ENCODE data around the gene DST. TPM values are rescaled to one million over a fixed set of nuclear protein-coding genes. Genes with fewer than 3 reads are reported as not detected.
"Not testable (repeated sequence)": the region's sequence is repeated elsewhere in the genome, so short reads cannot be mapped to it uniquely, and the experiment has no call there.

The DST gene
- total and polyA plus RNA-seq, 7 experiments from 2014 or later = 0.46 to 20.3 (median 6.5) TPM

GRCh38 chr6:56570413-56571359 is 72.0 kb downstream of the DST start:
- DNase-seq = peak in 4 of 9 donors; percentile 14 to 24 (median 16)
- POLR2A ChIA-PET = no interaction called here
- ATAC-seq = peak; percentile 50

GRCh38 chr6:56567501-56567900 is 75.2 kb downstream of the DST start:
- Histone ChIP-seq H3K4me1 (ENCODE audit: control insufficient read depth in 2 of 2, insufficient read depth in 2 of 2, low read length in 2 of 2) (no peaks in the 10 kb centered on the region), H3K27me3 (ENCODE audit: control insufficient read depth in 2 of 2, insufficient read depth in 2 of 2, low read length in 2 of 2) (no peaks in the 10 kb centered on the region), H3K27ac (ENCODE audit: low read depth, low read length) (no peak overlapping the region), H3K9me3 (ENCODE audit: control insufficient read depth in 2 of 3, low read length in 3 of 3) (no peaks in the 10 kb centered on the region), H3K36me3 (ENCODE audit: control insufficient read depth in 2 of 3, insufficient read depth in 3 of 3, low read length in 3 of 3) (no peaks in the 10 kb centered on the region), H3K4me3 (ENCODE audit: low read length) (no peak overlapping the region)
- Mint-ChIP-seq H3K9me3 (peaks cover 0 to 7% (median 2%) of the 10 kb centered on the region in 11 donors), H3K27ac (no peak overlapping the region), H3K4me3 (no peak overlapping the region), H3K4me1 (no peaks in the 10 kb centered on the region), H3K27me3 (peaks cover 0 to 4% (median 0%) of the 10 kb centered on the region in 5 donors), H3K36me3 (peaks cover 0 to 5% (median 0%) of the 10 kb centered on the region in 5 donors)
- no peak for ATAC-seq
- DNase-seq = no peak
- ChIA-PET CTCF (interaction anchor here (1.2 kb wide), 1 partner anchor 27 kb away, joined by 3 read pairs; no protein-coding TSS in a partner anchor), POLR2A (no interaction called here)
- intact Hi-C loops (cut with micrococcal nuclease) = no loop called here

More at GRCh38 chr6:56570413-56571359, 72.0 kb downstream of the DST start:
- Histone ChIP-seq H3K36me3 (ENCODE audit: control insufficient read depth in 2 of 3, insufficient read depth in 3 of 3, low read length in 3 of 3) (no peaks in the 10 kb centered on the region), H3K27me3 (ENCODE audit: control insufficient read depth in 2 of 2, insufficient read depth in 2 of 2, low read length in 2 of 2) (no peaks in the 10 kb centered on the region), H3K27ac (ENCODE audit: low read depth, low read length) (no peak overlapping the region), H3K9me3 (ENCODE audit: control insufficient read depth in 2 of 3, low read length in 3 of 3) (no peaks in the 10 kb centered on the region), H3K4me3 (ENCODE audit: low read length) (no peak overlapping the region), H3K4me1 (ENCODE audit: control insufficient read depth in 2 of 2, insufficient read depth in 2 of 2, low read length in 2 of 2) (no peaks in the 10 kb centered on the region)
- no peak overlapping the region for H3K27ac Mint-ChIP-seq
- peaks cover 0 to 2% (median 0%) of the 10 kb centered on the region in 11 donors for H3K9me3 Mint-ChIP-seq
- CTCF ChIA-PET = interaction anchor here (0.6 to 1.8 kb wide), 9 partner anchors 9 to 212 kb away, joined by 3 to 5 read pairs (median 3); no protein-coding TSS in a partner anchor
- peaks cover 0 to 4% (median 0%) of the 10 kb centered on the region in 5 donors for H3K27me3 Mint-ChIP-seq
- intact Hi-C loops (cut with micrococcal nuclease) = loop anchor here (1.0 to 2.0 kb wide), 2 partner anchors 22 to 211 kb away; no protein-coding TSS in a partner anchor
- no peaks in the 10 kb centered on the region for H3K4me1 Mint-ChIP-seq
- no peaks in the 10 kb centered on the region for H3K36me3 Mint-ChIP-seq
- H3K4me3 Mint-ChIP-seq = no peak overlapping the region

GRCh38 chr6:56562730-56563129 is 80.0 kb downstream of the DST start:
- H3K27ac Mint-ChIP-seq; H3K36me3 Mint-ChIP-seq; H3K4me1 ChIP-seq (ENCODE audit: control insufficient read depth in 2 of 2, insufficient read depth in 2 of 2, low read length in 2 of 2); intact Hi-C loops (cut with micrococcal nuclease); H3K9me3 ChIP-seq (ENCODE audit: control insufficient read depth in 2 of 3, low read length in 3 of 3); CTCF ChIA-PET; H3K9me3 Mint-ChIP-seq; H3K27me3 Mint-ChIP-seq; H3K36me3 ChIP-seq (ENCODE audit: control insufficient read depth in 2 of 3, insufficient read depth in 3 of 3, low read length in 3 of 3); H3K27ac ChIP-seq (ENCODE audit: low read depth, low read length); H3K4me3 Mint-ChIP-seq; H3K4me3 ChIP-seq (ENCODE audit: low read length); DNase-seq; POLR2A ChIA-PET; H3K27me3 ChIP-seq (ENCODE audit: control insufficient read depth in 2 of 2, insufficient read depth in 2 of 2, low read length in 2 of 2); ATAC-seq; H3K4me1 Mint-ChIP-seq: not testable (repeated sequence)

GRCh38 chr6:56556751-56557540 is 85.7 kb downstream of the DST start:
- H3K27ac Mint-ChIP-seq = no peak overlapping the region
- Histone ChIP-seq H3K27ac (ENCODE audit: low read depth, low read length) (no peak overlapping the region), H3K9me3 (ENCODE audit: control insufficient read depth in 2 of 3, low read length in 3 of 3) (no peaks in the 10 kb centered on the region), H3K27me3 (ENCODE audit: control insufficient read depth in 2 of 2, insufficient read depth in 2 of 2, low read length in 2 of 2) (no peaks in the 10 kb centered on the region), H3K4me1 (ENCODE audit: control insufficient read depth in 2 of 2, insufficient read depth in 2 of 2, low read length in 2 of 2) (no peaks in the 10 kb centered on the region), H3K4me3 (ENCODE audit: low read length) (no peak overlapping the region), H3K36me3 (ENCODE audit: control insufficient read depth in 2 of 3, insufficient read depth in 3 of 3, low read length in 3 of 3) (no peaks in the 10 kb centered on the region)
- H3K27me3 Mint-ChIP-seq = peaks cover 0 to 5% (median 0%) of the 10 kb centered on the region in 5 donors
- H3K36me3 Mint-ChIP-seq = no peaks in the 10 kb centered on the region
- no peak for DNase-seq
- no peak overlapping the region for H3K4me3 Mint-ChIP-seq
- ChIA-PET CTCF (interaction anchor here (0.6 kb wide), 1 partner anchor 17 kb away, joined by 3 read pairs; no protein-coding TSS in a partner anchor), POLR2A (no interaction called here)
- no peaks in the 10 kb centered on the region for H3K9me3 Mint-ChIP-seq
- peaks cover 0 to 2% (median 0%) of the 10 kb centered on the region in 7 donors for H3K4me1 Mint-ChIP-seq
- no peak for ATAC-seq
- intact Hi-C loops (cut with micrococcal nuclease) = no loop called here

GRCh38 chr6:56555438-56555872 is 87.2 kb downstream of the DST start:
- H3K27me3 Mint-ChIP-seq = peaks cover 0 to 5% (median 0%) of the 10 kb centered on the region in 5 donors
- CTCF ChIA-PET = interaction anchor here (0.8 kb wide), 1 partner anchor 205 kb away, joined by 3 read pairs; no protein-coding TSS in a partner anchor

GRCh38 chr6:56552187-56553130 is 90.2 kb downstream of the DST start:
- Mint-ChIP-seq H3K4me3 (no peak overlapping the region), H3K4me1 (peaks cover 0 to 4% (median 0%) of the 10 kb centered on the region in 7 donors), H3K36me3 (no peaks in the 10 kb centered on the region), H3K9me3 (no peaks in the 10 kb centered on the region), H3K27me3 (no peaks in the 10 kb centered on the region), H3K27ac (no peak overlapping the region)
- H3K4me3 ChIP-seq (ENCODE audit: low read length) = no peak overlapping the region
- no peaks in the 10 kb centered on the region for H3K36me3 ChIP-seq (ENCODE audit: control insufficient read depth in 2 of 3, insufficient read depth in 3 of 3, low read length in 3 of 3)
- H3K27me3 ChIP-seq (ENCODE audit: control insufficient read depth in 2 of 2, insufficient read depth in 2 of 2, low read length in 2 of 2) = no peaks in the 10 kb centered on the region
- no peak for ATAC-seq
- CTCF ChIA-PET = no interaction called here
- POLR2A ChIA-PET = no interaction called here
- no peaks in the 10 kb centered on the region for H3K9me3 ChIP-seq (ENCODE audit: control insufficient read depth in 2 of 3, low read length in 3 of 3)
- intact Hi-C loops (cut with micrococcal nuclease) = no loop called here
- H3K4me1 ChIP-seq (ENCODE audit: control insufficient read depth in 2 of 2, insufficient read depth in 2 of 2, low read length in 2 of 2) = no peaks in the 10 kb centered on the region
- H3K27ac ChIP-seq (ENCODE audit: low read depth, low read length) = no peak overlapping the region
- no peak for DNase-seq

More at GRCh38 chr6:56555438-56555872, 87.2 kb downstream of the DST start:
- Histone ChIP-seq H3K27me3 (ENCODE audit: control insufficient read depth in 2 of 2, insufficient read depth in 2 of 2, low read length in 2 of 2) (no peaks in the 10 kb centered on the region), H3K4me1 (ENCODE audit: control insufficient read depth in 2 of 2, insufficient read depth in 2 of 2, low read length in 2 of 2) (no peaks in the 10 kb centered on the region), H3K27ac (ENCODE audit: low read depth, low read length) (no peak overlapping the region), H3K9me3 (ENCODE audit: control insufficient read depth in 2 of 3, low read length in 3 of 3) (no peaks in the 10 kb centered on the region), H3K4me3 (ENCODE audit: low read length) (no peak overlapping the region), H3K36me3 (ENCODE audit: control insufficient read depth in 2 of 3, insufficient read depth in 3 of 3, low read length in 3 of 3) (no peaks in the 10 kb centered on the region)
- POLR2A ChIA-PET = no interaction called here
- intact Hi-C loops (cut with micrococcal nuclease) = no loop called here
- no peak overlapping the region for H3K27ac Mint-ChIP-seq
- no peak overlapping the region for H3K4me3 Mint-ChIP-seq
- peaks cover 0 to 2% (median 0%) of the 10 kb centered on the region in 7 donors for H3K4me1 Mint-ChIP-seq
- ATAC-seq = no peak
- no peak for DNase-seq
- H3K9me3 Mint-ChIP-seq = no peaks in the 10 kb centered on the region
- no peaks in the 10 kb centered on the region for H3K36me3 Mint-ChIP-seq

Data from naive thymus-derived CD4-positive, alpha-beta T cell (primary cell).